ENCODE data around the gene PAPLN. TPM values are rescaled to one million over a fixed set of nuclear protein-coding genes. Genes with fewer than 3 reads are reported as not detected.

Gene PAPLN
- 34.7 and 36.1 TPM in 2 replicates for total RNA-seq (2011; cell fraction: chromatin; rRNA removed; ENCODE audit: low replicate concordance)
- 21.0 and 22.8 TPM in 2 replicates for total RNA-seq (2011; cell fraction: nucleolus; rRNA removed)
- 23.0 and 23.8 TPM in 2 replicates for total RNA-seq (2011; cell fraction: nucleoplasm; rRNA removed)
- total RNA-seq (2014; rRNA removed) (1.3 and 1.7 TPM in 2 replicates), total RNA-seq (2014; rRNA removed; fragmentation: Illumina TruSeq; extraction: Trizol) (1.2 and 1.4 TPM in 2 replicates), total RNA-seq (2015; rRNA removed; fragmentation: Illumina TruSeq; extraction: Trizol) (1.2 TPM in 2 replicates), total RNA-seq (2021) (2.2 and 2.9 TPM in 2 replicates), polyA plus RNA-seq (2011; rRNA removed) (2.9 and 4.2 TPM in 2 replicates), polyA plus RNA-seq (2014; fragmentation: Illumina TruSeq; extraction: Trizol) (1.7 and 2.2 TPM in 2 replicates), polyA plus RNA-seq (2014; fragmentation: Nextera tagmentation; extraction: Ambion mirVana) (under 1 TPM; 0.43 to 0.56 TPM), polyA plus RNA-seq (2014; rRNA removed) (3.5 and 5.5 TPM in 2 replicates), polyA minus RNA-seq (2011; rRNA and poly(A)+ RNA removed) (0.95 and 1.7 TPM in 2 replicates), Bru-seq, nascent RNA (percentile 49 among the genes with signal in this experiment), BruChase-seq, experiment 1, labeled RNA remaining after a 2-hour chase (percentile 43 among the genes with signal in this experiment), BruChase-seq, experiment 2, labeled RNA remaining after a 6-hour chase (percentile 42 among the genes with signal in this experiment)
- polyA plus RNA-seq (2011; cell fraction: cytosol; rRNA removed), result 1.4 and 2.2 TPM in 2 replicates
- polyA plus RNA-seq (2011; cell fraction: nucleus; rRNA removed), result 20.9 and 24.5 TPM in 2 replicates
- polyA plus RNA-seq (2012), result 2.8 and 5.5 TPM in 2 replicates
- polyA minus RNA-seq (2011; cell fraction: cytosol; rRNA and poly(A)+ RNA removed), result 0.55 and 1.8 TPM in 2 replicates
- polyA minus RNA-seq (2011; cell fraction: nucleus; rRNA and poly(A)+ RNA removed), result 6.7 and 8.3 TPM in 2 replicates
- long read RNA-seq, experiment 1, partial matches to known transcripts, result 1 of 3 reads
- long read RNA-seq, experiment 1, other reads (novel, unspliced or antisense), result 2 of 3 reads
- long read RNA-seq, experiment 2, partial matches to known transcripts, result 0 of 1 reads
- long read RNA-seq, experiment 2, other reads (novel, unspliced or antisense), result 1 of 1 reads
- long read RNA-seq, experiment 3, result 0 reads

DNA sequence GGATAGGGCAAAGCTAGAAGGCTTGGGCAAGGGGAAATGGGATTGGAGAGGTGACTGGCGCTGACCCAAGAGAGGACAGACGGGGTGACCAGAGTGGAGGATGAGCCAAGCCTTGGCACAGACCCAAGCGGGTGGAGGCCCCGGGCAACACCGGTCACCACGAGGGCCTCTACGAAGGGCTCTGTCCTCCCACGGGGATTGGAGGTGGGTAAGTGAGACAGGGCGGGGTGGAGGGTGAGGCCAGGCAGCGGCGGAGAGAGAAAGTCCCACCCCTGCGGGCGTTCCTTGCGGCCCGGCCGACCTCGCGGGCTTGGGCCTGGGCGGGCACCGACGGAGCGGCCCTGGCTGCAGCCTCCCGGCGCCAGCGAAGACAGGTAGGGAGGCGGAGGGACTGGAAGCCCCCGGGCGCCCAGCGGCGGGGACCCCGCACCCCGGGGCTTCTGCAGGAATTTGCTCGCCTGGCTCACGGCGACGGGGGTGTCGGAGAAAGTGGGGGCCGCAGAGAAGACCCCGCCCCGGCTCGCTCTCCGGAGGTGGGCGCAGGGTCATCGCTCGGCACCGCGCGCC is at the start of gene PAPLN:
TSS of gene PAPLN (plus strand) at position 288 of the 567 bp plus-strand sequence. CDS start 2,273 bp downstream, outside the sequence.
- POLR2A ChIA-PET, result interaction anchor here (0.6 kb wide), 1 partner anchor 17 kb away, joined by 3 read pairs; no protein-coding TSS in a partner anchor

More for the DNA sequence above, at the start of gene PAPLN:
- Histone ChIP-seq H3K27me3 (ENCODE audit: control insufficient read depth in 2 of 2, insufficient read depth in 2 of 2, low read length in 2 of 2) (peaks cover 38 to 90% of the 10 kb centered on the region in 2 experiments), H3K36me3 (ENCODE audit: control insufficient read depth, insufficient read depth, low read length) (no peaks in the 10 kb centered on the region), H3K9me3 (replicated peaks; ENCODE audit: control insufficient read depth, insufficient read depth, low read depth, low read length) (no peaks in the 10 kb centered on the region), H3K4me1 (replicated peaks in 1 of 2; ENCODE audit: control insufficient read depth in 2 of 2, insufficient read depth in 2 of 2, low read length in 2 of 2) (peaks cover 4 to 25% of the 10 kb centered on the region in 2 experiments; a peak in 4 of 5 replicates), H3K27ac (ENCODE audit: extremely low read depth, low read depth, low read length) (no peak within 1 kb of the TSS), H4K20me1 (replicated peaks; ENCODE audit: control insufficient read depth, insufficient read depth, low read length) (0 out of 2 replicates have a peak, but pooled peaks cover 4% of the 10 kb centered on the region), H3K9me1 (ENCODE audit: control insufficient read depth, insufficient read depth, low read length) (peaks cover 2% of the 10 kb centered on the region), H2AFZ (ENCODE audit: low read depth, low read length) (no peak within 1 kb of the TSS), H3K9ac (ENCODE audit: insufficient read depth in 1 of 2, low read depth in 2 of 2, low read length in 2 of 2) (no peak within 1 kb of the TSS), H3K4me2 (ENCODE audit: insufficient read depth, low read length) (no peak within 1 kb of the TSS), H3K4me3 (no peak within 1 kb of the TSS), H3K79me2 (ENCODE audit: control insufficient read depth, insufficient read depth, low read length) (no peaks in the 10 kb centered on the region)
- DNase-seq (ENCODE audit: extremely low read depth in 1 of 4, low spot score in 3 of 4) (peak in 2 of 4 experiments; percentile 23 to 29), ATAC-seq (no peak), FAIRE-seq (no peak)
- no TSS peak for BruUV-seq (replicated peaks)
- TF ChIP-seq NFIC (IDR thresholded peaks at IDR 0.05) (peak; percentile 47; the same call in 1 of the 2 replicates), ZNF561 (CRISPR knock-in tag; conservative IDR thresholded peaks at IDR 0.05) (no peak)
- CTCF ChIA-PET (ENCODE audit: low intra/inter-chr PET ratio), result interaction anchor here (0.7 kb wide), 1 partner anchor 526 kb away, joined by 3 read pairs; no protein-coding TSS in a partner anchor
- intact Hi-C loops (cut with micrococcal nuclease) (loop anchor here (5.0 kb wide), 1 partner anchor 235 kb away; no protein-coding TSS in a partner anchor), in situ Hi-C loops (cut with MboI) (loop anchor here (10.0 kb wide), 1 partner anchor 723 kb away; no protein-coding TSS in a partner anchor)
- WGBS (ENCODE audit: insufficient coverage, low coverage, missing lambda C conversion rate), result 14% methylated on average over 8 of the region's 48 CpGs
